NCI-H2107 treated with DMSO at 0.1 percent for 48 hours (cell line): ENCODE measurements around the gene FCN2.

Experiments used
- DNase-seq: peaks from one replicate; lab custom pipeline; 2025; ENCODE audit not compliant: unreplicated experiment; lab: John Stamatoyannopoulos, UW

FCN2 gene

GRCh38 chr9:134908524-134909309 lies 28.1 kb downstream of the FCN2 start:
- DNase-seq: no peak

GRCh38 chr9:134909511-134910481 lies 29.2 kb downstream of the FCN2 start:
- no peak for DNase-seq

- no peak for DNase-seq
Measured at GRCh38 chr9:134912126-134912840, 31.7 kb downstream of the FCN2 start.

- no peak for DNase-seq
Measured at GRCh38 chr9:134913041-134913712, 32.6 kb downstream of the FCN2 start.

GRCh38 chr9:134913713-134914500 lies 33.3 kb downstream of the FCN2 start:
- no peak for DNase-seq

- DNase-seq: no peak
Measured at GRCh38 chr9:134914501-134914834, 33.9 kb downstream of the FCN2 start.

- DNase-seq: no peak
Measured at GRCh38 chr9:134915046-134915985, 34.7 kb downstream of the FCN2 start.

- DNase-seq: no peak
Measured at GRCh38 chr9:134916161-134916665, 35.6 kb downstream of the FCN2 start.

GRCh38 chr9:134917431-134918373 lies 37.1 kb downstream of the FCN2 start, which contains the start of gene FCN1:
Gene FCN1 (minus strand): TSS chr9:134917912. CDS start chr9:134917871, 41 bp downstream.
- DNase-seq: no peak

- no peak for DNase-seq
Measured at GRCh38 chr9:134918646-134919045, 38.0 kb downstream of the FCN2 start.

GRCh38 chr9:134919303-134919702 lies 38.7 kb downstream of the FCN2 start:
- no peak for DNase-seq

- no peak for DNase-seq
Measured at GRCh38 chr9:134922066-134922931, 41.7 kb downstream of the FCN2 start.

GRCh38 chr9:134922932-134923240 lies 42.3 kb downstream of the FCN2 start:
- no peak for DNase-seq

- no peak for DNase-seq
Measured at GRCh38 chr9:134923466-134923865, 42.9 kb downstream of the FCN2 start.

- DNase-seq: no peak
Measured at GRCh38 chr9:134925011-134925511, 44.5 kb downstream of the FCN2 start.

GRCh38 chr9:134928436-134929192 lies 48.0 kb downstream of the FCN2 start:
- DNase-seq: no peak
